PC-9 (cell line): Measurements from ENCODE around the gene DYNC1H1.

ENCODE experiments used
- CTCF ChIP-seq: fragments of 200-600 bp; sonication (generic); conservative IDR thresholded peaks from 2 replicates; pipeline ENCODE4 v1.6.1; 2017; ENCODE audit warnings: mixed run types, antibody characterized with exemption, mild to moderate bottlenecking, moderate library complexity
- EZH2 ChIP-seq: fragments of 200-600 bp; sonication (generic); IDR thresholded peaks from 2 replicates; pipeline ENCODE4 v1.8.0; 2017; ENCODE audit warnings: antibody characterized with exemption, low read depth

GRCh38 chr14:101916816-101917412 lies 47.5 kb upstream of the DYNC1H1 start:
- TF ChIP-seq CTCF (no peak), EZH2 (no peak)
